ENCODE results near the gene TCN2. TPM values are rescaled to one million over a fixed set of nuclear protein-coding genes. Genes with fewer than 3 reads are reported as not detected.

Gene TCN2
- total RNA-seq, 4 donors from 2014 or later: 26.3 to 55.1 (median 41.4) TPM

DNA sequence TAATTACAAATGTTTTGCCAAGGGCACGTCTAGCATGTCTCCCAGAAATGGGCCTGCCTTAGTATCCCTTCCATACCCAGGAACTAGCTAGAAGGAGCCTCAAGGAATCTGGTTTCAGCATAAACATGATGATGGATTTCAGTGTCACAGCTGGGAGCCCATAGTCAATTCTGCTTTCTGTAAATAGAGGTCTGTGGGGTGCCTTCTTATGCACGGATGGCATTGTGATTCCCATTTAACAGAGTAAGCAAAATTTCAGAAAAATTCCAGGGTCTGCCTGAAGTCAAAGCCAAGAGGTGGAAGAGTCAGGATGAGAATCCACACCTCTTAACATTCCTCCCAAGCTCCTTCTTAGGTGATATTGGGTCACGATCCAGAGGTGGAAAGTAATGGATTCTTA lies 48.6 kb downstream of the TCN2 start:
- DNase-seq: no peak
- intact Hi-C loops (cut with DNase I): no loop called here
- Histone ChIP-seq H3K4me3 (replicated peaks in 1 of 3) (no peak overlapping the region), H3K4me1 (peaks cover 0 to 4% of the 10 kb centered on the region in 2 donors), H3K9me3 (no peaks in the 10 kb centered on the region), H3K27ac (no peak overlapping the region), H3K36me3 (no peaks in the 10 kb centered on the region), H3K27me3 (no peaks in the 10 kb centered on the region)
- WGBS, 2 donors: 81 to 82% methylated on average over 3 of the region's 3 CpGs
- no peak for TF ChIP-seq POLR2A (IDR thresholded peaks at IDR 0.05)
- TF ChIP-seq CTCF (IDR thresholded peaks at IDR 0.05): no peak

DNA sequence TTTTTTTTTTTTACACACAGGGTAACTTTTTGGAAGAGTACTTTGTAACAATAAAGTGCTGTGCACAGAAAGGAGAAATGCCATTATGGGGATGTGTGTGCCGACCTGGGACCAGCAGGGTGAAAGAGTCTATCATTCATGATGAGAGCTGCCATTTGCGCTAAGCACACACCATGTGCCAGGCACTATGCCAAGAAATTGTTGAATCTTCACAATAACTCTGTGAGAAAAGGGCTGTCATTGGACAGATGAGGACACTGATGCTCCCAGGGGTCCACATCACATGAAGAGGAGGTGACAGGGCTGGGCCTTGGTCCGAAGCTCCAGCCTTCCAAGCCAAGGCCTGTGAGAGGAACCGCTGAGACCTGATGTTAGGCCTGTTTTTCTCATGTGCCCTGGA lies 55.1 kb downstream of the TCN2 start:
- H3K36me3 ChIP-seq: peaks cover 0 to 4% of the 10 kb centered on the region in 2 donors
- no peak for TF ChIP-seq POLR2A (IDR thresholded peaks at IDR 0.05)
- TF ChIP-seq CTCF (IDR thresholded peaks at IDR 0.05): no peak
- H3K27me3 ChIP-seq: no peaks in the 10 kb centered on the region
- DNase-seq: no peak
- H3K27ac ChIP-seq: no peak overlapping the region
- peaks cover 0 to 4% of the 10 kb centered on the region in 2 donors for H3K4me1 ChIP-seq
- intact Hi-C loops (cut with DNase I): no loop called here
- WGBS, 2 donors: 93% methylated on average over 4 of the region's 4 CpGs
- no peaks in the 10 kb centered on the region for H3K9me3 ChIP-seq
- H3K4me3 ChIP-seq (replicated peaks in 1 of 3): no peak overlapping the region

DNA sequence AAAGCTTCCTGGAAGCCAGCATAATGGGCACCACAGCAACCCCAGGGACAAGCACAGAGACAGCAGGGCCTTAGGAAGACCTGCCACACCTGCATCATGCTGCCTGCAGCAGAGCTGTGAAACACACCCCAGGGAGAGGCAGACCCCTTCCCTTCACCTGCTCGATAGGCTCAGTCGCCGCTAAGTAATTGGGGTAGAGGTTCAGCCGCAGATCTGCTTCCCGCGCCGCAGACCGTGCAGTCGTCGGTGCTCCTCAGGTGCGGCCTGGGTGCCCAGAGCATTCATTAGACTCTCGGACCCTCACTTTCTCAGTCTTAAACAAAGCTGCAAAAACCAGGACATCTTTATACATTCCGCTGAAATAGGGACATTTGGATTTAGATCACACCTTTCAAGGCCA lies 57.8 kb downstream of the TCN2 start:
- intact Hi-C loops (cut with DNase I): no loop called here
- Histone ChIP-seq H3K4me1 (peaks cover 5 to 12% of the 10 kb centered on the region in 2 donors), H3K9me3 (no peaks in the 10 kb centered on the region), H3K27ac (no peak overlapping the region), H3K4me3 (replicated peaks in 1 of 3) (no peak overlapping the region), H3K27me3 (no peaks in the 10 kb centered on the region), H3K36me3 (peaks cover 0 to 4% of the 10 kb centered on the region in 2 donors)
- WGBS, 2 donors: 94 to 99% methylated on average over 13 of the region's 13 CpGs
- no peak for TF ChIP-seq POLR2A (IDR thresholded peaks at IDR 0.05)
- TF ChIP-seq CTCF (IDR thresholded peaks at IDR 0.05): no peak
- no peak for DNase-seq

DNA sequence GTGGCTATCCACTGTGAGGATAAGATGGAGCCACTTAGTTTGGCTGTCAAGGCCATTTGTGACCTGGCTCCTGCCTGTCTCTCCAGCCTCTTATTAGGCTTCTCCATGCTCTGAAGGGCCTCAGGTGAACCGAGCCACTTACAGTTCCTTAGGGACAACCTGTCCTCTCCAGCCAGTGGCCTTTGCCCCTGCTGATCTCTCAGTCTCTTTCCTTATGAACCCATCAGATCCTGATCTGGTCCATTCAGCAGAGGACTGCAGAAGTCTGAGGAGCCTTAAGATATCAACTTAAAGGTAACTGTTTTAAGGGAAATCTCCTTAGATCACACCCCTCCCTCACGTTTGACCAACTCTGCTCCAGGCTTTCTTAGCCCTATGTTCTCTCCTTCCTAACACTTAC lies 58.3 kb downstream of the TCN2 start:
- peaks cover 0 to 4% of the 10 kb centered on the region in 2 donors for H3K36me3 ChIP-seq
- intact Hi-C loops (cut with DNase I): no loop called here
- no peak overlapping the region for H3K4me3 ChIP-seq (replicated peaks in 1 of 3)
- no peak for DNase-seq
- H3K4me1 ChIP-seq: peaks cover 5 to 12% of the 10 kb centered on the region in 2 donors
- no peaks in the 10 kb centered on the region for H3K9me3 ChIP-seq
- no peak overlapping the region for H3K27ac ChIP-seq
- H3K27me3 ChIP-seq: no peaks in the 10 kb centered on the region
- WGBS, 2 donors: 82 to 94% methylated on average over 2 of the region's 2 CpGs
- TF ChIP-seq POLR2A (IDR thresholded peaks at IDR 0.05) (no peak), CTCF (IDR thresholded peaks at IDR 0.05) (no peak)

- intact Hi-C loops (cut with DNase I): no loop called here
- H3K36me3 ChIP-seq: peaks cover 0 to 4% of the 10 kb centered on the region in 2 donors
- WGBS, 2 donors: 92 to 95% methylated on average over 4 of the region's 4 CpGs
- DNase-seq: no peak
- no peak overlapping the region for H3K4me3 ChIP-seq (replicated peaks in 1 of 3)
- no peak for TF ChIP-seq CTCF (IDR thresholded peaks at IDR 0.05)
- no peak for TF ChIP-seq POLR2A (IDR thresholded peaks at IDR 0.05)
- H3K4me1 ChIP-seq: peaks cover 5 to 12% of the 10 kb centered on the region in 2 donors
- H3K9me3 ChIP-seq: no peaks in the 10 kb centered on the region
- H3K27me3 ChIP-seq: no peaks in the 10 kb centered on the region
- H3K27ac ChIP-seq: no peak overlapping the region
Measured at GRCh38 chr22:30665786-30666185, 58.8 kb downstream of the TCN2 start.

All from thyroid gland (tissue), 4 donors.